Measurements from ENCODE around the gene PPP2R5E.
"Not testable (repeated sequence)": the region's sequence is repeated elsewhere in the genome, so short reads cannot be mapped to it uniquely, and the experiment has no call there.

DNA sequence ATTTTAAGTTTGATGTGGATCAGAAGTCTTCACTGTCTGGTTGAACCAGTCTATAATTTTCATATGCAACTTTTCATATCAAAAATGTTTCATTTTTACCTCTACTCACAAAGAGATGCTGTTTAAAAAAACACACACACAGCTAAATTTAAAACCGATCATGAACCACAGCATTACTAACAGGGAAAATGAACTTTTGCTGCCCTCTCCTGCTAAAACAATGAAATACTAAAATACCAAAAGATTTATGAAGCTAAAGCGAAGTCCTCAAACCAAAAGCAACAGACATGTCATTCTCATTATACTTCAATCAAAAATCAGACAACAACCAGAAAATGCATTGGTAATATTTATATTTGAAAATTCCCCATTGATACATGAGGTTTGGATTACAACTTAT, 171.6 kb downstream of the PPP2R5E start:
- TF ChIP-seq PATZ1 (CRISPR knock-in tag; IDR thresholded peaks at IDR 0.05; ENCODE audit: borderline replicate concordance); CREB5 (CRISPR knock-in tag; IDR thresholded peaks at IDR 0.05; ENCODE audit: low read depth); CSDC2 (CRISPR knock-in tag; IDR thresholded peaks at IDR 0.05); ZNF565 (CRISPR knock-in tag; conservative IDR thresholded peaks at IDR 0.05; ENCODE audit: low read depth): not testable (repeated sequence)
